Measurements from ENCODE around the gene PHOX2A.
"Not testable (repeated sequence)": the region's sequence is repeated elsewhere in the genome, so short reads cannot be mapped to it uniquely, and the experiment has no call there.

Gene PHOX2A

DNA sequence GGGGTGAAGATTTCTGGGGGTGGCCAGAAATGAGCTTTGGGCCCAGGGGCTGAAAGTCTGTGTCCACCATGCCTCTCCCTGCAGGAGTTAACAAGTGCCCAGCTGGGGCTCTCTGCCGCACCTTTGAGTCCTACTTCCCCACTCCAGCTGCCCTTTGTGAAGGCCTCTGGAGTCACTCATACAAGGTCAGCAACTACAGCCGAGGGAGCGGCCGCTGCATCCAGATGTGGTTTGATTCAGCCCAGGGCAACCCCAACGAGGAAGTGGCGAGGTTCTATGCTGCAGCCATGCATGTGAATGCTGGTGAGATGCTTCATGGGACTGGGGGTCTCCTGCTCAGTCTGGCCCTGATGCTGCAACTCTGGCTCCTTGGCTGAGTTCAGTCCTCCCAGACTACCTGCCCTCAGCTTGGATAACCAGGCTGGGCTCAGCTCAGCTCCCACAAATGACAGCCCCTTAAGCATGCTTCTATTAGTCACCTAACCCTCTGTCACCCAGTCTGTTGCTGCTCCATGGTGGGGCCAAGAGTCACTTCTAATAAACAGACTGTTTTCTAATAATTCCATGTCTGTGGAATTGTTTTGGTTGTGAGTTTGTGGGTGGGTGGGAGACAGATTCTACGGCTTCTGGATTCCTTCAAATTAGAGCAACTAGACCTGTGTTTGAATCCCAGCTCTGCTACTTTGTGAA is 22.4 kb downstream of the PHOX2A start:
- peak; percentile 69 for DNase-seq

DNA sequence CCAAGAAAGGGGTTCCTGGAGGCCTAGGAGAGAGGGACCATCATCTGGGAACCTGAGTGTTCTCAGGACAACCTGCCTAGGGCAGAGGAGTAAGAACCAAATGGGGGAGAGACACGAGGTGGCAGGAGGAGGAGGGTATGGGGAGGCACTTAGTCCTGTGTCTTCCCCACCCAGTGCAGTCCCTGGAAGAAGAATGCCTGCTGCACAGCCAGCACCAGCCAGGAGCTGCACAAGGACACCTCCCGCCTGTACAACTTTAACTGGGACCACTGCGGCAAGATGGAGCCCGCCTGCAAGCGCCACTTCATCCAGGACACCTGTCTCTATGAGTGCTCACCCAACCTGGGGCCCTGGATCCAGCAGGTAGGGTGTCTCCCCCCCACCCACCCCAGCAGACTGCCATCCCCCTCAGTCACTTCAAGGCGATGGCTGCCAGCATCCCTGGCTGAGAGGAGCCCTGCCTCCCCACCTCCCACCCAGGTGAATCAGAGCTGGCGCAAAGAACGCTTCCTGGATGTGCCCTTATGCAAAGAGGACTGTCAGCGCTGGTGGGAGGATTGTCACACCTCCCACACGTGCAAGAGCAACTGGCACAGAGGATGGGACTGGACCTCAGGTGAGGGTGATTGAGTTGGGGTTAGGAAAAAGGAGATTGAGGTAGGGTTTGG is 23.1 kb downstream of the PHOX2A start:
- no peak for DNase-seq

GRCh38 chr11:72218251-72218745 is 25.7 kb downstream of the PHOX2A start:
- no peak for DNase-seq

- peak; percentile 70 for DNase-seq
These were observed 26.1 kb downstream of the PHOX2A start for GRCh38 chr11:72217841-72218240.

DNA sequence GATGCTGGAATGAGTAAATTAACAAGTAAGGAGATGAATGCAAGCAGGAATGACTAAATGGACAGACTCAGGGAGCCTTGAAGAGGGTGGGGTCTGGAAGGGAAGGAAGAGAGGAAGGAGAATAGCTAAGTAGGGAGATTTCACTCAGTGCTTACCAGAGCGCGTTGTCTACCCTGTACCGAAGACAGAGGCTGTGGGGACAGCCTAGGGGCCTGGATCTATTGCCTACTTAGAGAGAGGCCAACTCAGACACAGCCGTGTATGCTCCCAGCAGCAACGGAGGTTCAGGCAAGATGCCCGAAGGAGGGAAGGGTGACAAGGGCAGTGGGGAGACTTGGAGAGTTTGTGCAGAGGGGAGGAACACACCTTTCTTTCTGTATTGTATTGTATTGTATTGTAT is 27.3 kb downstream of the PHOX2A start, which contains the start of gene FOLR2:
Gene FOLR2, plus strand, starts transcription at position 157 of the 400 bp plus-strand sequence. CDS start 1,791 bp downstream, outside the sequence.
- no peak for DNase-seq

DNA sequence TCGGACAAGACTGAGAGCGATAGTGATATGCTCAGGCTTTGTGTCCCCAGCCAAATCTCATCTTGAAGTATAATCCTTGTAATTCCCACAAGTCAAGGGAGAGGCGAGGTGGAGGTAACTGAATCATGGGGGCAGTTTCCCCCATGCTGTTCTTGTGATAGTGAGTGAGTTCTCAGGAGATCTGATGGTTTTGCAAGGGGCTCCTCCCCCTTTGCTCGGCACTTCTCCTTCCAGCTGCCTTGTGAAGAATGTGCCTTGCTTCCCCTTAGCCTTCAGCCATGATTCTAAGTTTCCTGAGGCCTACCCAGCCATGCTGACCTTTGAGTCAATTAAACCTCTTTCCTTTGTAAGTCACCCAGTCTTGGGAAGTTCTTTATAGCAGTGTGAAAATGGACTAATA is 34.9 kb downstream of the PHOX2A start:
- DNase-seq, result peak; percentile 84

DNA sequence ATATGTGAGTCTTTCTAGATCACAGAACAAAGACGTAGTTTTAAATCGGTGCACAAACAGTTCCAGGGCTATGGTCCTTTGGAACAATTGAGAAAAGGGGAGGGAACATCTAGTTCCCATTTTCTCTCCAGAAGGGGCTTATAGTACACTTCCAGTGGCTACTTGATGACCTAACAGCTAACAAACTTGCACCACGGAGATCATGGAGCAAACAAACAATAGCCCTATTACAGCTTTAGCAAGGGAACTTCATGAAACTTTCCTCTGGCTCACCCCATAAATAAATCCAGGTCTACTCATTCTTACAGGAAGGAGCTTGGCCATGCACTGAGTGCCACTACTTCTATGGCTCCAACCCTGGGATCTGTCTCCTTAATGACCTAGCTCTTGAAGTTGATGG is 35.7 kb downstream of the PHOX2A start:
- no peak for DNase-seq

GRCh38 chr11:72206794-72207193 is 37.2 kb downstream of the PHOX2A start:
- not testable (repeated sequence) for DNase-seq

DNA sequence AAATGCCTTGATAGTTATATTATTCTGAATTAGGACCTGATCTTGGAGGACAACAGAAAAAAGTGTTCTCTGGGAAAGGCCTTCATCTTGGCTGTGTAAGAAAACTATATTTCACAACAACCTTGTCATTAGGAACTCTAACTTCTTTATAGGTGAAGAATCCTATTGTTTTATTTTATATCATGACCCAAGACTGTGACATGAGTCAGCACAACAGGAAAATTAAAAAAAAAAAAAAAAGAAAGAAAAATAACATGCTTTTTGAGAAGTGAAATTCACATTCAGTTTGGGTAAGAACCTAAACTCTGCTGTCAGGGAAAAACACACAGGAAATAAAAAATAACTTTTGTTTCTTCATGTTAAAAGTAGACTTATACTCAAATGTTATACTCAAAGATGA is 39.1 kb downstream of the PHOX2A start:
- no peak for DNase-seq

DNA sequence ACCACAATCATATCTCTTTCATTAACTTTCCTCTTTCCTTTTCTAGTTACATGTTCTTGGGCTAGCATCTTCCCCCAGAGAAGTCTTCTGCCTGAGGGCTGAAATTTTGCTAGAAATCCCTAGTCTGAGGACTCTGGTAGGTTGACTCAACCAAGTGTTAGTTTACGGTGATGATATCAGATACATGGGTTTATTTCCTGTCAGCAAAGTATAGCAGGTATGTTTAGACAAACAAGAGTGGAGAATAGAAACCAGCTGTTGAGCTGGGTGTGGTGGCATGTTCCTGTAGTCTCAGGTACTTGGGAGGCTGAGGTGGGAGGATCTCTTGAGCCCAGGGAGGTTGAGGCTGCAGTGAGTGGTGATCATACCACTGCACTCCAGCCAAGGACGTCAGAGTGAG is 40.8 kb downstream of the PHOX2A start:
- no peak for DNase-seq

GRCh38 chr11:72202571-72202970 is 41.4 kb downstream of the PHOX2A start:
- no peak for DNase-seq

GRCh38 chr11:72201445-72201844 is 42.5 kb downstream of the PHOX2A start:
- not testable (repeated sequence) for DNase-seq

GRCh38 chr11:72195518-72196270 is 48.3 kb downstream of the PHOX2A start:
- no peak for DNase-seq

DNA sequence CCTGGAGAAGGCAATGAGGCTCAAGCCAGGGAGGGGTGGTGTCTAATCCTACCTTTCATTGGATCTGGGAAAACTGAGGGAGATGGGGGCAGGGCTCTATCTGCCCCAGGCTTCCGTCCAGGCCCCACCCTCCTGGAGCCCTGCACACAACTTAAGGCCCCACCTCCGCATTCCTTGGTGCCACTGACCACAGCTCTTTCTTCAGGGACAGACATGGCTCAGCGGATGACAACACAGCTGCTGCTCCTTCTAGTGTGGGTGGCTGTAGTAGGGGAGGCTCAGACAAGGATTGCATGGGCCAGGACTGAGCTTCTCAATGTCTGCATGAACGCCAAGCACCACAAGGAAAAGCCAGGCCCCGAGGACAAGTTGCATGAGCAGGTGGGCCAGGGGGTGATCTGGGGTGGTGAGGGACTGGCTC is 52.0 kb downstream of the PHOX2A start, which contains the start of gene FOLR1:
Gene FOLR1, plus strand, starts transcription at position 180 of the 421 bp plus-strand sequence. Its CDS starts 34 bp downstream, at position 214.
- DNase-seq, result no peak

GRCh38 chr11:72190631-72191071 is 53.3 kb downstream of the PHOX2A start:
- no peak for DNase-seq

DNA sequence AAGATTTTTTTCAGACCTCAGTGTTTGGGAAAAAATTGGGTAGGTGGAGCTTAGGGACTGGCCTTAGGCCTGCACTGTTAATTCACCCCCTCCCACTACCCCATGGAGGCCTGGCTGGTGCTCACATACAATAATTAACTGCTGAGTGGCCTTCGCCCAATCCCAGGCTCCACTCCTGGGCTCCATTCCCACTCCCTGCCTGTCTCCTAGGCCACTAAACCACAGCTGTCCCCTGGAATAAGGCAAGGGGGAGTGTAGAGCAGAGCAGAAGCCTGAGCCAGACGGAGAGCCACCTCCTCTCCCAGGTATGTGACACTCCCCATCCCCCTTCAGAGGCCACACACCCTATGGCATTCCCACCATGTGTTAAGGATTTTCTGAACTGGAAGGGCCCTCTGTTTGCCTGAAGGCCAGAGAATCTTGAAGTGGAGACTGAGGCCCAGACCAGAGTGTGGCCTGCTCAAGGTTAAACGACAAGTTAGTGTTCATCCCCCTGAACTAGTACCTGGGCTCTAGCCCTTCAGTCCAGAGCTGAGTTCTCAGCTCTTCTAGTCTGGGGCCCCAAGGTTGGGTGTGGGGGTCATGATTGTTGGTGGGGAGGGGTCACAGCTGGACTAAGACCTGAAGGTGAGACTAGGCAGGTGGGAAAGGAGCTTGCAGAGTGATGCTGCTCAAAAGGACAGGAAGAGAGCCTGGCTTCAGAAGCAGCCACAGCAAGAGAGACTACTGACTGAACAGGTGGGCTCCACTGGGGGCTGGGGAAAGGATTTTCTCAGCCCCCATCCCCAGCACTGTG is 54.3 kb downstream of the PHOX2A start:
- no peak for DNase-seq

Measured in OCI-M1 (cell line).